Heart left ventricle (tissue), 13 donors: ENCODE measurements around the gene TMEM120B.

ENCODE experiments used
- POLR2A ChIP-seq, 2 donors: fragments of 450-650 bp; IDR thresholded peaks; one replicate each; pipeline ENCODE4 v1.6.1; 2017; ENCODE audit warnings: antibody characterized with exemption in 2 of 2, mild to moderate bottlenecking in 2 of 2, moderate library complexity in 2 of 2
- TF ChIP-seq, protein P1 (sequence below), 12 donors: fragments of 200-600 bp; sonication (generic) in 4 of 12; IDR thresholded peaks; one replicate each; pipeline versions ENCODE4 v1.5.0 to v1.8.0; 2018 to 2022; ENCODE audit warnings: antibody characterized with exemption in 12 of 12, mild to moderate bottlenecking in 5 of 12
- donor health status: ischemic (EF 13 %, LVEDD 7.1; RV severe dilation, severe dysfunction).
- donor health status: DM: no; HTN: yes; CAD: no.
- donor health status: DM: no; HTN: no; CAD: no.
- donor health status: ischemic (EF 25% LVEDD 6.9; RV normal size, moderate dysfunction).
- donor health status: ischemic (EF 25% LVEDD 5.7; RV mildly dilated, moderate dysfunction).
- donor health status: ischemic (EF 35%, LVEDD 5.7; RV mildly dilated, moderate dysfunction).
- donor health status: nonischemic (EF 11% LVEDD 7.7; RV severe dilation, severe dysfunction).
- donor health status: DM: yes; HTN: yes; CAD: no.
- donor health status: PGD.
- donor health status: ischemic (EF 29% LVEDD 5.4; RV normal size, mild dysfunction).
- donor health status: nonischemic (EF 23%, LVEDD 6.1; RV moderate dilation, normal function).

DNA sequence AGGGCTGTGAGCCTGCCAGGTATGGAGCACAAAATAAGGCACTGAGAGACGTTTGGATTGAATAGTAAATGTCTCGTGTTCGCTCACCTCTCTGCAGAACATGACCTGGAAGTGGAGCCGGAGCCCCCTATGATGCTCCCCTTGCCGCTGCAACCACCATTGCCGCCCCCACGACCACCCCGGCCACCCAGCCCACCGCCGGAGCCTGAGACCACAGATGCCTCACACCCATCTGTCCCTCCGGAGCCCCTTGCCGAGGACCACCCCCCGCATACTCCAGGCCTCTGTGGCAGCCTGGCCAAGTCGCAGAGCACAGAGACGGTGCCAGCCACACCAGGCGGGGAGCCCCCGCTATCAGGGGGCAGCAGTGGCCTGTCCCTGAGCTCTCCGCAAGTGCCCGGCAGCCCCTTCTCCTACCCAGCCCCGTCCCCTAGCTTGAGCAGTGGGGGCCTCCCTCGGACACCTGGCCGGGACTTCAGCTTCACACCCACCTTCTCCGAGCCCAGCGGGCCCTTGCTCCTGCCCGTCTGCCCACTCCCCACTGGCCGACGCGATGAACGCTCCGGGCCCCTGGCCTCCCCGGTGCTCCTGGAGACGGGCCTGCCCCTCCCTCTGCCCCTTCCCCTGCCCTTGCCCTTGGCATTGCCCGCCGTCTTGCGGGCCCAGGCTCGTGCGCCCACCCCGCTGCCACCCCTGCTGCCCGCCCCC, 110.0 kb downstream of the TMEM120B start:
- TF ChIP-seq, protein P1, sequence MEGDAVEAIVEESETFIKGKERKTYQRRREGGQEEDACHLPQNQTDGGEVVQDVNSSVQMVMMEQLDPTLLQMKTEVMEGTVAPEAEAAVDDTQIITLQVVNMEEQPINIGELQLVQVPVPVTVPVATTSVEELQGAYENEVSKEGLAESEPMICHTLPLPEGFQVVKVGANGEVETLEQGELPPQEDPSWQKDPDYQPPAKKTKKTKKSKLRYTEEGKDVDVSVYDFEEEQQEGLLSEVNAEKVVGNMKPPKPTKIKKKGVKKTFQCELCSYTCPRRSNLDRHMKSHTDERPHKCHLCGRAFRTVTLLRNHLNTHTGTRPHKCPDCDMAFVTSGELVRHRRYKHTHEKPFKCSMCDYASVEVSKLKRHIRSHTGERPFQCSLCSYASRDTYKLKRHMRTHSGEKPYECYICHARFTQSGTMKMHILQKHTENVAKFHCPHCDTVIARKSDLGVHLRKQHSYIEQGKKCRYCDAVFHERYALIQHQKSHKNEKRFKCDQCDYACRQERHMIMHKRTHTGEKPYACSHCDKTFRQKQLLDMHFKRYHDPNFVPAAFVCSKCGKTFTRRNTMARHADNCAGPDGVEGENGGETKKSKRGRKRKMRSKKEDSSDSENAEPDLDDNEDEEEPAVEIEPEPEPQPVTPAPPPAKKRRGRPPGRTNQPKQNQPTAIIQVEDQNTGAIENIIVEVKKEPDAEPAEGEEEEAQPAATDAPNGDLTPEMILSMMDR (IDR thresholded peaks at IDR 0.05): no peak
- TF ChIP-seq POLR2A (IDR thresholded peaks at IDR 0.05): no peak
